Smooth muscle cell (in vitro differentiated cells): Measurements from ENCODE around the gene POLD4. TPM values are rescaled to one million over a fixed set of nuclear protein-coding genes. Genes with fewer than 3 reads are reported as not detected.

Experiments
- DNase-seq: peaks from one replicate; lab custom pipeline; 2025; ENCODE audit not compliant: unreplicated experiment; lab: John Stamatoyannopoulos, UW
- H2AFZ ChIP-seq: fragments of 200-600 bp; sonication (generic); 2 replicates; pipeline ENCODE4 v1.6.0; 2016; ENCODE audit warnings: antibody characterized with exemption, low read depth, mild to moderate bottlenecking
- H3F3A ChIP-seq: fragments of 200-600 bp; sonication (generic); 2 replicates; pipeline ENCODE4 v1.6.0; 2017; ENCODE audit warnings: antibody characterized with exemption, low read depth
- H3K27ac ChIP-seq: fragments of 200-600 bp; sonication (generic); 2 replicates; pipeline ENCODE4 v1.5.1; 2016; ENCODE audit warnings: low read depth, mild to moderate bottlenecking
- H3K27me3 ChIP-seq: fragments of 200-600 bp; sonication (generic); 2 replicates; pipeline ENCODE4 v1.6.1; 2016; ENCODE audit warnings: low read depth, mild to moderate bottlenecking
- H3K36me3 ChIP-seq: fragments of 200-600 bp; sonication (generic); 2 replicates; pipeline ENCODE4 v1.5.1; 2016; ENCODE audit warnings: low read depth
- H3K4me1 ChIP-seq: fragments of 200-600 bp; sonication (generic); 2 replicates; pipeline ENCODE4 v1.5.1; 2016; ENCODE audit warnings: low read depth
- H3K4me2 ChIP-seq: fragments of 200-600 bp; sonication (generic); 2 replicates; pipeline ENCODE4 v1.6.0; 2016; ENCODE audit warnings: mild to moderate bottlenecking
- H3K4me3 ChIP-seq: fragments of 200-600 bp; sonication (generic); 2 replicates; pipeline ENCODE4 v1.5.1; 2016; ENCODE audit warnings: mild to moderate bottlenecking
- H3K79me2 ChIP-seq: fragments of 200-600 bp; sonication (generic); 2 replicates; pipeline ENCODE4 v1.6.0; 2016; ENCODE audit warnings: low read depth, mild to moderate bottlenecking
- H3K9ac ChIP-seq: fragments of 200-600 bp; sonication (generic); 2 replicates; pipeline ENCODE4 v1.6.0; 2016; ENCODE audit warnings: low read depth
- H3K9me3 ChIP-seq: fragments of 200-600 bp; sonication (generic); replicated peaks from 2 replicates; pipeline ENCODE4 v1.5.1; 2016; ENCODE audit warnings: low read depth
- H4K20me1 ChIP-seq: fragments of 200-600 bp; sonication (generic); 2 replicates; pipeline ENCODE4 v1.6.0; 2016; ENCODE audit warnings: low read depth
- WGBS: methylation state at CpG from one replicate; pipeline ENCODE4 v1.1.7; 2016; ENCODE audit warnings: low lambda C conversion rate; 5-methylcytosine and 5-hydroxymethylcytosine counted together
- polyA plus RNA-seq: library from polyadenylated mRNA; unstranded; fragments of >200 nt; fragmentation: Nextera tagmentation; extraction: Ambion mirVana; gene quantifications from 2 replicates; pipeline ENCODE4 v1.2.1, GENCODE V29; 2016
- total RNA-seq: library from RNA; depleted of rRNA; stranded (reverse); fragments of >200 nt; gene quantifications from 2 replicates; pipeline ENCODE4 v1.2.3, GENCODE V29; 2014
- TF ChIP-seq, protein P1 (sequence below): fragments of 200-600 bp; sonication (generic); IDR thresholded peaks from 2 replicates; pipeline ENCODE4 v1.5.1; 2017; ENCODE audit warnings: borderline replicate concordance, mild to moderate bottlenecking, antibody characterized with exemption; ENCODE audit not compliant: insufficient read depth, poor library complexity, severe bottlenecking

The POLD4 gene
- total and polyA plus RNA-seq, 2 experiments from 2014 or later, result 61.4 to 113 TPM

DNA sequence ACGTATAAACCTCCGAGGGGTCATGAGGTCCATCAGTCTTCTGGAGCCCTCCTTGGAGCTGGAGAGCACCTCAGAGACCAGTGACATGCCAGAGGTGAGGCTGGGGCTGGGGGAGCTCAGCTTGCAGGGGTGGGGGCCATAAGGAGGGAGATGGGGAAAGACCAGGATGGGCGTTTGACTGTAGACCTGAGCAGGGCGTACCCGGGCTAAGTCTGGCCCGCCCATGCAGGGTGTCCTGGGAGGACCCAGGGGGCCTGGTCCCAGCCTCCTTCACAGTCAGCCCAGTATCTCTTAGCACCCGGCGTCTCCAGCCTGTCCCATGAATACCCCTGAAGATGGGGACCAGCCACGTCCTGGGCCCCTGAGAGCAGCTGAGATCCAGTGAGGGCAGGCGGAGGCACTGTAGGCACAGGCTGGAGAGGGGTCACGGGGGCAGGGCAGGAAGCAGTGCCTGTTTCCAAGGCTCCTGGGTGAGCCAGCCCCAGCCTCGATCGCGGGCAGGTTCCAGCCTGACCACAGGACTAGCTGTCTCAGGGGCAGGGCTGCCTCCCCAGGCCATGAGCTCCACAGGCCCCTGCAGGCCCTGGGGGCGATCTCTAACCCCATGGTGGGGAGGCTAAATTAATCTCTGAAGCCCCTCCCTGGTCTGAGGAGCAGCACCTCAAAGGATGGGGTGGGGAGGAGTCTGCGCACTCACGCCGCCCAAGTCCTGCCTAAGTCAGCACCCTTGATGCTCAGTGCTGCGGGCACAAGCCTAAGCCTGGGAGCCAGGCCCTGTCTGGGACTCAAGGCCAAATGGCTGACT, 42.9 kb downstream of the POLD4 start:
- TF ChIP-seq, protein P1, sequence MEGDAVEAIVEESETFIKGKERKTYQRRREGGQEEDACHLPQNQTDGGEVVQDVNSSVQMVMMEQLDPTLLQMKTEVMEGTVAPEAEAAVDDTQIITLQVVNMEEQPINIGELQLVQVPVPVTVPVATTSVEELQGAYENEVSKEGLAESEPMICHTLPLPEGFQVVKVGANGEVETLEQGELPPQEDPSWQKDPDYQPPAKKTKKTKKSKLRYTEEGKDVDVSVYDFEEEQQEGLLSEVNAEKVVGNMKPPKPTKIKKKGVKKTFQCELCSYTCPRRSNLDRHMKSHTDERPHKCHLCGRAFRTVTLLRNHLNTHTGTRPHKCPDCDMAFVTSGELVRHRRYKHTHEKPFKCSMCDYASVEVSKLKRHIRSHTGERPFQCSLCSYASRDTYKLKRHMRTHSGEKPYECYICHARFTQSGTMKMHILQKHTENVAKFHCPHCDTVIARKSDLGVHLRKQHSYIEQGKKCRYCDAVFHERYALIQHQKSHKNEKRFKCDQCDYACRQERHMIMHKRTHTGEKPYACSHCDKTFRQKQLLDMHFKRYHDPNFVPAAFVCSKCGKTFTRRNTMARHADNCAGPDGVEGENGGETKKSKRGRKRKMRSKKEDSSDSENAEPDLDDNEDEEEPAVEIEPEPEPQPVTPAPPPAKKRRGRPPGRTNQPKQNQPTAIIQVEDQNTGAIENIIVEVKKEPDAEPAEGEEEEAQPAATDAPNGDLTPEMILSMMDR, result no peak
- Histone ChIP-seq H3K4me3 (no peak overlapping the region), H3K4me2 (no peak overlapping the region), H3K27me3 (no peaks in the 10 kb centered on the region), H3K9ac (no peak overlapping the region), H4K20me1 (no peaks in the 10 kb centered on the region), H3K27ac (no peak overlapping the region), H2AFZ (no peak overlapping the region), H3F3A (no peaks in the 10 kb centered on the region), H3K9me3 (no peaks in the 10 kb centered on the region), H3K79me2 (no peaks in the 10 kb centered on the region), H3K4me1 (no peaks in the 10 kb centered on the region), H3K36me3 (no peaks in the 10 kb centered on the region)
- DNase-seq, result no peak
- 93% methylated on average over 19 of the region's 19 CpGs for WGBS

GRCh38 chr11:67309661-67310061, 43.7 kb downstream of the POLD4 start:
- H2AFZ ChIP-seq, result no peak overlapping the region
- no peak overlapping the region for H3K27ac ChIP-seq
- no peak overlapping the region for H3K4me2 ChIP-seq
- H3K79me2 ChIP-seq, result no peaks in the 10 kb centered on the region
- H3K4me1 ChIP-seq, result no peaks in the 10 kb centered on the region
- WGBS, result 98% methylated on average over 11 of the region's 14 CpGs
- TF ChIP-seq, protein P1, result no peak
- no peaks in the 10 kb centered on the region for H3K9me3 ChIP-seq
- H4K20me1 ChIP-seq, result no peaks in the 10 kb centered on the region
- H3K4me3 ChIP-seq, result no peak overlapping the region
- no peaks in the 10 kb centered on the region for H3K36me3 ChIP-seq
- no peak for DNase-seq
- no peaks in the 10 kb centered on the region for H3F3A ChIP-seq
- H3K27me3 ChIP-seq, result no peaks in the 10 kb centered on the region
- no peak overlapping the region for H3K9ac ChIP-seq

DNA sequence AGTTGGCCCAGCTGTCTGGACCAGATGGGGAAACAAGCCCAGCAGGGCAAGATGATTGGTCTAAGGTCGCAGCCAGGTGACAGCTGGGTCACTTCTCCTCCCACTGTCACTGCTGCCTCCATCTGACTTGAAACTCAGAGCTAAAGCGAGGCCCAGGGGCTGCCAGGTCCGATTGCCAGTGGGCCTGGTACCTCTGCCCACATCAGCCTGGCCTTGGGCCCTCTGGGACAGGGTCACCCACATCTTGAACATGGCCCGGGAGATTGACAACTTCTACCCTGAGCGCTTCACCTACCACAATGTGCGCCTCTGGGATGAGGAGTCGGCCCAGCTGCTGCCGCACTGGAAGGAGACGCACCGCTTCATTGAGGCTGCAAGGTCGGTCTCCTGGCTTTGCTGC, 44.2 kb downstream of the POLD4 start:
- no peaks in the 10 kb centered on the region for H3K4me1 ChIP-seq
- 98% methylated on average over 11 of the region's 11 CpGs for WGBS
- no peak for DNase-seq

More for the DNA sequence above, 44.2 kb downstream of the POLD4 start:
- H4K20me1 ChIP-seq, result no peaks in the 10 kb centered on the region
- H3K79me2 ChIP-seq, result no peaks in the 10 kb centered on the region
- no peaks in the 10 kb centered on the region for H3K9me3 ChIP-seq
- TF ChIP-seq, protein P1, result no peak
- no peaks in the 10 kb centered on the region for H3K36me3 ChIP-seq
- H3K27ac ChIP-seq, result no peak overlapping the region
- no peak overlapping the region for H2AFZ ChIP-seq
- H3K27me3 ChIP-seq, result no peaks in the 10 kb centered on the region
- H3K9ac ChIP-seq, result no peak overlapping the region
- no peaks in the 10 kb centered on the region for H3F3A ChIP-seq
- no peak overlapping the region for H3K4me2 ChIP-seq
- no peak overlapping the region for H3K4me3 ChIP-seq
